Stimulated activated CD8-positive, alpha-beta memory T cell treated with anti-CD3 and anti-CD28 coated beads, Interleukin-4, amount 100 ng/mL, for 4 hours (primary cell): ENCODE results near the gene CERS5.

Experiments used
- DNase-seq, 2 donors: peaks; one replicate each; pipeline ENCODE4 v3.0.0-alpha.2; 2020; ENCODE audit warnings: low read depth in 2 of 2, low spot score in 1 of 2

CERS5 gene

GRCh38 chr12:50132505-50133135 is 34.5 kb downstream of the CERS5 start:
- no peak for DNase-seq

GRCh38 chr12:50129290-50129689 is 37.9 kb downstream of the CERS5 start:
- DNase-seq: no peak

- no peak for DNase-seq
These were observed 39.6 kb downstream of the CERS5 start for GRCh38 chr12:50127546-50127945.

GRCh38 chr12:50123203-50123602 is 44.0 kb downstream of the CERS5 start:
- no peak for DNase-seq

GRCh38 chr12:50121641-50122040 is 45.5 kb downstream of the CERS5 start:
- no peak for DNase-seq

- DNase-seq: no peak
These were observed 46.2 kb downstream of the CERS5 start for GRCh38 chr12:50120953-50121352.

- no peak for DNase-seq
These were observed 46.6 kb downstream of the CERS5 start for GRCh38 chr12:50120521-50120920.

GRCh38 chr12:50119387-50119786 is 47.8 kb downstream of the CERS5 start:
- DNase-seq: no peak

GRCh38 chr12:50117057-50117622 is 50.0 kb downstream of the CERS5 start:
- no peak for DNase-seq

- no peak for DNase-seq
These were observed 54.5 kb downstream of the CERS5 start for GRCh38 chr12:50112456-50113218.

- peak; percentile 98 to 99 for DNase-seq
These were observed 55.3 kb downstream of the CERS5 start, which contains the start of gene COX14 for GRCh38 chr12:50111693-50112455. TSS of gene COX14 (plus strand) at chr12:50112236. CDS start at chr12:50120044, 7,808 bp downstream.

- DNase-seq: no peak
These were observed 55.8 kb downstream of the CERS5 start for GRCh38 chr12:50111395-50111692.

GRCh38 chr12:50110762-50111351 is 56.3 kb downstream of the CERS5 start:
- DNase-seq: no peak

GRCh38 chr12:50110127-50110761 is 56.9 kb downstream of the CERS5 start:
- DNase-seq: no peak

- no peak for DNase-seq
These were observed 57.9 kb downstream of the CERS5 start for GRCh38 chr12:50109319-50109718.

GRCh38 chr12:50107416-50108268 is 59.5 kb downstream of the CERS5 start:
- DNase-seq: no peak

GRCh38 chr12:50106907-50107306 is 60.3 kb downstream of the CERS5 start:
- no peak for DNase-seq

GRCh38 chr12:50105913-50106450 is 61.2 kb downstream of the CERS5 start:
- no peak for DNase-seq

GRCh38 chr12:50104417-50105366 is 62.5 kb downstream of the CERS5 start:
- no peak for DNase-seq
